Brain pericyte (primary cell): ENCODE data around the gene ATP6V0D1.
"Not testable (repeated sequence)": the region's sequence is repeated elsewhere in the genome, so short reads cannot be mapped to it uniquely, and the experiment has no call there.

ENCODE experiments used
- DNase-seq: peaks from one replicate; pipeline ENCODE4 v3.0.0-alpha.2; 2012; ENCODE audit warnings: low read depth, low spot score

ATP6V0D1 gene

DNA sequence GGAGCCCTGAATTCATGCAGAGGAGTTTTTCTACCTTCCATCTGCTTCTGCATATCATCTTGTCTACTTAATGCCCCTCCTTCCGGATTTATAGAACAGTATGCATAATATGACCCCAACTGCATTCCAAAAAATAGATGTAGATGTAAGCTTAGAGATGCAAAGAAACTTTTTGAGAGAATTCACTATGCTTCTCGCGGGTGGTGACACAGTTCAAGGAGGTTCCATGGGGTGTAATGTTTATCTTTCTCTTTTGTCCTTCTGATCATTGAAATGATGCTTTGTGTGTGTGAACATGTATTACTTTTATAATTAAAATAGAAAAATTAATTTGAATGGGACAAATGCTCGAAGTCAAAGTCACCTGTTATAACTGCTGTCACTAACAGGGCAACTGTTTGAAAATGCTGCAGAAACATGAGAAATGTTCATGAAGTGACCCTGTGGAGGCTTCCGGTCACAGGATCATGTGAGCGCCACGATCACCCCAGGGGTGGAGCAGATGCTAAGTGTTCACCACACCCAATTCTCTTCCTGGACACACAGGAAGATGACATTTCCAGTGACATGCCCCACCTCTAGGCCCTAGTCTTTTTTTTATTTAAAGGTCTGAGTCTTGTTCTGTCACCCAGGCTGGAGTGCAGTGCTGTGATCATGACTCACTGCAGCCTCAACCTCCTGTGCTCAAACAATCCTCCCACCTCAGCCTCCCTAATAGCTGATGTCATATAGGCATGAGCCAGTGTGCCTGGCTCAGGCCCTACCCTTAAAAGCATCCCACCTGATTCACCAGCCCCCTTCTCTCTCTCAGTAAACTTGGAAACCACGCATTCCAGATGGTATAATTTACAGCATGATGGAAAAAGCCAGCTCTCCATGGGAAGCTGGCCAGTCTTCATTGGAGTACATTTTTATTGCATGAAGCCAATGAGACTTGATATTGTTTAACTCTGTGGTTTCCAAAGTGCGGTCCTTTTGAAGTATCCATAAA lies 23.4 kb upstream of the ATP6V0D1 start:
- DNase-seq, result no peak

DNA sequence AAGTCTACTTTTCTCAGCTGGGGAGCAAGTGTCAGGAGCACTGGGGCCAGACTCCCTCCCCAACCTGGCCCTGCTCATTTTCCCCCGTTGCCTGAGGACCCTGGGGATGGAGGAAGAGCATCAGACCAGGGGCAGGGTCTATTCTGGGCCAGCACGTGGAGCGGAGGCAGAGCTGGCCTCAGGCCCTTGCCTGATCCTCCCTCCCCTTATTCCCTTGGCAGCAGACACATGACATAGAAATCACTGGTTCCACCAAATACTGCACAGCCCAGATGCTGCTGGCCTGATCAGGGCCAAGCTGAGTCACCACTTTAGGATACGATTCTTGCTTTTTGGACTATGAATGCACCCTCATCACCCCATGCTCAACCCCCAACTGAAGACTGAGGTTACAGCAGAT lies 18.1 kb upstream of the ATP6V0D1 start:
- DNase-seq, result no peak

DNA sequence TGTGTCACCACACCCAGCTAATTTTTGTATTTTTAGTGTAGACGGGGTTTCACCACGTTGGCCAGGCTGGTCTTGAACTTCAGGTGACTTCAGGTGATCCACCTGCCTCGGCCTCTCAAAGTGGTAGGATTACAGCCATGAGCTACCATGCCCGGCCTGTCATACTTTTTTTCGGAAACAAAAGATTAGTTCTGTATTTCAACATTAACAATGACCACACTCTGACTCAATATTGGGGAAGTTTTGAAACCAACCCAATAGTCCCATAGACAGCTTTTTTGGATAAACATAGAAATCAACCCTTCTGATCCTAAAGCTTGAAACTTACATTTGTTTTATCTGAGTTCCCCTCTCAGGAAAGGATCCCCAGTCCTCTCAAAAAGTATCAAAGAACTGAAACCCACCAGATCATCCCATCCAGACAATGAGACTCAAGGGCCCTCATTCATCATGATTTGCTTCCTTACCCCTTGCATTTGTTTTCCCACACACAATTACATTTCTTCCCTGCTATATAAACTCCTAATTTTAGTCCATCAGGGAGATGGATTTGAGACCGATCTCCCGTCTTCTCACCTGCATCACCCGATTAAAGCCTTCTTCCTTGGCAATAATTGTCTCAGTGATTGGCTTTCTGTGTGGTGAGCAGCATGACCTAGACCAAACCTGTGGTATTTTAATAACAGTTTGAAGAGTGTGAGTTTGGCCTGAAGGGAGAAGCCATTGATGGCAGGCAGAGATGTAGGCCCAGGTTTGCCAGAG lies 9.6 kb upstream of the ATP6V0D1 start:
- no peak for DNase-seq

DNA sequence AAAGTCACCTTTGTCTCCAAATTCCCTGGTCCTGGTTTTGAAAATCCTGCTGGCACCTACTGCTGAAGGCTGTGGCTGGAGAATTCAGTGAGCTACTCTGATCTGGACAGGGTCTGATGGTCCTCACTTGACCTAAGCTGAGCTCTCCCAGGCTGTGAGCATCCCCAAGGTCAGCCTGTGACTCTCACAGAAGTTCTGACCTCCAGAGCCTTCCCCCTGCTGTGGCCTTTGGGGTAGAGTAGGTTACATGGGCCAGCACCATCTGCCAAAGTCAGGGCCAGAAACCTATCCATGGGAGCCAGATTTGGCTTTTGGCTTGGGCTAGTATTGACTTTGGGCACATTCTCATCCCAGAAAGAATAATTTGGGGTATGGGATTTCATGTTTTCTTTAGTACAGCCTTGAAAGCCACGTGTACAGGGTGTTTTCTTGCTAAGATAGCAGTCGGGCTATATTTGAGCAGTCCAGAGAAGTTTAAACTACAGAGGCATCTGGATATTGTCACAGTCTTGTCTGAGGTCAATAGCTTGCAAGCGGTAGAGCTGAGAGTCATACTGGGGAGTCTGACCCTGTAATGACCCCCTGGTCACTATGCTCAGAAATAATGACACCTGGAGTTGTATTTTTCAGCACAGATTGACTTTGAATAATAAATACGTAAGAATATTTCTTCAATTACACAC lies 8.6 kb upstream of the ATP6V0D1 start:
- no peak for DNase-seq

DNA sequence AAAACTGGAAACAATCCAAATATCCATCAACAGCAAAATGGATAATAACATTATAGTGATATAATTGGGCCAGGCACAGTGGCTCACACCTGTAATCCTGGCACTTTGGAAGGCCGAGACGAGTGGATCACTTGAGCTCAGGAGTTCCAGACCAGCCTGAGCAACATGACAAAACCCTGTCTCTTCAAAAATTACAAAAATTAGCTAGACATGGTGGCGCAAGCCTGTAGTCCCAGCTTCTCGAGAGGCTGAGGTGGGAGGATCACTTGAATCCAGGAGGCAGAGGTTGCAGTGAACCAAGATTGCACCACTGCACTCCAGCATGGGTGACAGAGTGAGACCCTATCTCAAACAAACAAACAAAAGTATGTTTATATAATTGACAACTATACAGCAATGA lies 6.6 kb upstream of the ATP6V0D1 start:
- DNase-seq, result not testable (repeated sequence)

DNA sequence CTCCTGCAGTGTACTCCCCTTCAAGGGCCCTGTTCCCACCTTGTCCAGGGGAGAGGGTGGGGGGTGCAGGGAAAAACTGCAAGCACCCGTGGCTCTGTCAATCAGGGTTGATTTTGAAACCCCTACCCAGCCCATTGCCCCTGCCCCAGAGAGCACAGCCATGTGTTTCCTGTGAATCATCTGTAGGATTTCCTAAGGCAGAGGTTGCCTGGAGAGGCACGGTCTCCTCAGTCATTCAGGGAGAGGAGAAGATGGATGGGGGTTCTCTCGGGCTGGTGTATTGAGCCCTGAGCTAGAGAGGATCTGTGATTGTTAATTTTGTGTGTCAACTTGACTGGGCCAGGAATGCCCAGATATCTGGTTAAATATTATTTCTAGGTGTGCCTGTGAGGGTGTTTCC lies 5.8 kb upstream of the ATP6V0D1 start:
- no peak for DNase-seq

DNA sequence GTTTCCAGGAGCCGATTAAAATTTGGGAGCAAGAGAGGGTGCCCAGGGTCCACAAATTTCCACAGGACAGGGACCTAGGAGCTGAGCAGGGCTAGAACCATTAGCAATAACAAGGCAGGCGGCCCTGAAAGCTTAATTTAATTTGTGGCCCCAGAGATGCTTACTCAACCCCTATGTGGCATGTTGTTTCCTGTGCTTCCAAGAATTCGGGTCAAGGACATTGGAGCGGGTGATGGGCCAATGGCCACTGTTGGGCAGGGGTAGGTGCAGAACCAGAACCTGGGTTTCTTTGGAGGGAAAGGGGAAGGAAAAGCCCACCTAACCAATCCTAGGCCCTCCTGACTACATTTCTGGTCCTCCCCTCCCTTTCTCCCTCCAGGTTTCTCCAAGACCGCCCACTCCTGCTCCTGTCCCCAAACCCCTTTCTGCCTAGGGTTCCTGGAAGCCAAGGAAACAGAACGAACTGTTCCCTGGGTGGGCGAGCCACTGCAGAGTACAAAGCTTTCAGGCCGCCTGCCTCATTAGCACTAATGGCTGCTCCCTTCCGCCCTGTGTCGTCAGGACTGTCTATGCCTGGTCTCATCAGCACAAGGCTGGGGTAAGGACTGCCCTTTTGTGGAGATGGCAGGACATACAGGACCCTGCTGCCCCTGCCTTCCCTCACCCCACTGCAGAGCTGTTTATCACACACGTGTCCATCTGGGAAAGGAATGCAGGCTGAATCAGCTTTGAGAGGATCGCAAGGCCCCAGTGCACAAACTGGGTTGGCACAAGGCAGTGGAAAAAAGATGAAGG lies 3.0 kb upstream of the ATP6V0D1 start:
- DNase-seq, result no peak

DNA sequence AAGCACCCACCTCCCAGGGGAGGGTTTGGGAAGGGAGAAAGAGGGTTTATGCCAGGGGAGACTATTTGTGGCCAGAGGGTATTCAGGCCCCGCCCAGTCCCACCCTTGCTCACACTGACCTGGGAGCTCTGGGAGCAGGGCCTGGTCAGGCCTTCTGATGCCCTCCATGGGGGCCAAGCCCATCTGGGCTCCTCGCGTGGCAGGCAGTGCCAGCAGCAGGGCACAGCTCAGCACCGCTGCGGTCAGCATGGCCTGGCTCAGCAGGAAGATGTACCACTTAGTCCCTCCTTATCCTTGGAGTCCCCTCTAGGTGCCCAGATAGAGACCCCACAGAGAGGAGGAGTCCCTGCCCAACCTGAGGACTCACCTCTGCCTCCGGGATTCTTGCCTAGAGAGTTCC lies 2.2 kb upstream of the ATP6V0D1 start, which contains the start of gene AGRP:
TSS of gene AGRP (minus strand) at position 398 of the 400 bp plus-strand sequence. CDS start at position 249, 149 bp downstream.
- DNase-seq, result no peak

DNA sequence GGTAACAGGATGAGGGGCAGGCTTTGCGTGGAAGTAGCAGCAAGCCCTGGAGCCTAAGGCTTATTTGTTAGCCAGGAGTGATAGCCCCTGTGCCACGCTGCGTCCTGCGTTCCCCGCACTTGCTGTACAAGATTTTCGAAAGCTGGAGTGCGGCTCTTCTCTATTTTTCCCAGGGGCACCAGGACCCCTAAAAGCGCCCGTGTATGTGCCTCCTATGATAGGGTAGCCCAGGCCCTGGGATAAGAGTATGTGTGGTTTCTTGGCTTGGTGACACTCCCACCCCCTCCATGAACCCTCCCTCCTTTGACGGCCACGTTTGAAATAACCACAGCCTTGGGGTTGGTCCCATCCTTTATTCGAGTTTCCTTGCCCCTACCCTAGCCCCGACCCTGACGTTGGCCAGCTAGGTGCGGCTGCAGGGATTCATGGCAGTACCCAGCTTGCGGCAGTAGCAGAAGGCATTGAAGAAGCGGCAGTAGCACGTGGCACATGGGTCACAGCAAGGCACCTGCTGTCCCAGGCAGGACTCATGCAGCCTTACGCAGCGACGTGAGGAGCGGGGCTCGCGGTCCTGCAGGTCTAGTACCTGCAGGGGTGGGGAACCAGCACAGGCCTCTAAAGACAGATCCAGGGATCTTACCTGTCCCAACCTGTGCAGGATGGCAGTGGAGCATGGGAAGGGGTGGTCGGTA lies 1.4 kb upstream of the ATP6V0D1 start:
- no peak for DNase-seq

DNA sequence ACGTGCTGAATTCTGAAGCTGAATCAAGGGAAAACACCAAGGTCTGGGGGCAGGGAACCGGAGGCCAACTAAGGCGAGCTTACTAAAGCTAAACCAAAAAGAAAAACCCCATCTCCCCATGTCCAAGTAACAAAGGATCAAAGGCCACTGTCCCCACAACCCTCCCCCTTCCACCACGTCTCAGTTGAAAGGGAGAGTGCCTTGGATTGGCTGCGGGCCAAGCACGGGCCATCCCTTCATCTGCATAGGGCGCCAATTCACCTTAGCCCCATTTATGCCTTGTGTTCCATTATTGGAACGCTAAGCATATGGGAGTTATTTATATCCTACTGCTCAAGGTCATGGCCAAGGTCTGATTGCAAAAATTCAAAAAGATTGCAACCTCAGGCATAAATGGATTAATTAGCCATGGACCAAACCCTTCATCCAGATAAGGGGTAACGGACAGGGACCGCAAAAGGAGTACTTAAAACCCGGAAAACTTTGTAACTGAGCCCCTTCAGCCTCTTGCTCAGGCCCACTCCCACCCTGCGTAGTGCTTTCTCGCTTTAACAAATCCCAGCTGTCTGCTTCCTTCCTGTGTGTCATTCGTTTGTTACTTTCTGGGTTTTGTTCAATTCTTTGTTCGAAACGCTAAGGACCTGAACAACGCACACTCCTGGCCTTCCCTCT lies 740 bp upstream of the ATP6V0D1 start:
- no peak for DNase-seq

DNA sequence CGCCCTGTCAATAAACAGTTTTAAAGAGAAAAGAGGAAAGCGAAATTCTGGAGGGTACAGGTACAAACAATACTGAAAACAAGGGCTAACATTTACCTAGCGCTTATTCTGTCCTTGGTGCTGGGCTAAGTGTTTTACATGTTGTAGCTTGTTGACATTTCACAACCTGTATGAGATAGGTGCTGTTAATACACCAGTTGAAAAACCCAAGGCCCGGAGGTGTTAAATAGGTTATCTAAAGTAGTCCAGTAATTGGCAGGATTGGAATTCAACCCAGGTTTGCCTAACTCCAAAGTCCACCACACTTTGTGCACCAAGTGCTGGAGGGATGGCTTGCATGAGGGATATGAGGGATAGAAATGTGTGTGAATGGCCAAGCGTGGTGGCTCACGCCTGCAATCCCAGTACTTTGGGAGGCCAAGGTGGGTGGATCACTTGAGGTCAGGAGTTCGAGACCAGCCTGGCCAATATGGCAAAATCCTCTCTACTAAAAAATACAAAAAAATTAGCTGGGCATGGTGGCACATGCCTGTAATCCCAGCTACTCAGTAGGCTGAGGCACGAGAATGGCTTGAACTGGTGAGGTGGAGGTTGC lies 2.9 kb downstream of the ATP6V0D1 start:
- no peak for DNase-seq

DNA sequence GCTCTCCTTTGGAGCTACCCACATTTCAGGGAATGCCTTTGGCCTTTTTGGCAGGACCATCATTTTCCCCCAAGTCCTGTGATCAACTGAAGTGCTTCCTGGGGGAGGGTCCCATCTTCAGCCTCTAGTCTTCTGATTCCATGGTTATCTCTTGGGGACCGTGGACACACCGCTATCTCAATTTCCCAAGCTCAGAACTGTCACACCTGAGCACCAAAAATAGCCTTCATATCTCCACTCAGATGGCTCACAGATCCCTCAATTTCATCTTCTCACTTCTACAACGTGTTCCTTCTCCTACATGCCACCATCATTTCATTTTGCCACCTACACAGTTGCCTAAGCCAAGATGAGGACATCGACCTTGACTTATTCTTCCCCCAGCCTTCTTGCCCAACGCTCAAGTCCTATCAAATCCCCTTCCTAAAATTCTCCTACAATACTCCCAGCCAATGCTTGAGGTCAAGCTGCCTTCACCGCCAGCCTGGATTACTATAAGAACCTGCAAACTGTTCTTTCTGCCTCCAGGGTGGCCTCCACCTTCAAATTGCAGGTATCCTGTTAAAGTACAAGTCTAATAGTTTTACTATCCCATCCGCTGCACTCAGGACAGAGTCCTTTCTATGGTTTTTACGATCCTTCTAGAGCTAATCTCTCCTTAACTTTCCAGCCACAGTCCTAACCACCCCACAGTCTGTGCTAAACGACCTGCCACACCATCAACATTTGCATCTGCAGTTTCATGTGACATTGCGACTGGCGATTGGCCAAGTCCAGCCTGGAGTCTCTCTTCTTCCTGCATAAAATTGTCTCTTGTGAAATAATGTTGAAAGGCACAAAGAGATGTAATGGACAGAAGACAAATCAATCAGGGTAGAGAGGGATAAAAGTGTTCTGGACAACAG lies 6.2 kb downstream of the ATP6V0D1 start:
- no peak for DNase-seq

DNA sequence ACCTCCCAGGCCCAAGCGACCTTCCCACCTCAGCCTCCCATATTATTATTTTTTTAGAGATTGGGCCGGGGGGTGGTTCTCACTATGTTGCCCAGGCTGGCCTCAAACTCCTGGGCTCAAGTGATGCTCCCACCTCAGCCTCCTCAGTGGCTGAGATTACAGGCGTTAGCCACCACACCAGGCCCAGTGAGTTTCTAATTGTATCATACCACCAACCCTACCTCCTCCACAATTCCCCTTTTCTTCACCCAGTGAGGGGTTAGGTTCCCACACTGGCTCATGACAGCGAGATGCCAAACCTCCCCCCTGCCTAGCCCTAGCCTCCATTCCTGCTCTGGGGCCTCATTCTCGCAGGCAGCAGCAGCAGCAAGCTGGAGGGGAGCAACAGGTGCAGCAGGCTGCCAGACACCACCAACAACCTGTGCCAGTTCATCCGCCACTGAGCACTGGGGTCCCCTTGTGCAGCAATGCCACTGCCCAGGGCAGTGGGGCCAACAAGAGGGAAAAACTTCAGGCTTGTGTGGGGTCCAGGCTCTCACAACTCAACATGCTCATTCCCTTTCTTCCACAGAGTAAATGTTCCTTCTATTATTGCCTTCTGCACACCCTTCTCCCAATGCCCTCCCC lies 9.1 kb downstream of the ATP6V0D1 start:
- DNase-seq, result no peak

DNA sequence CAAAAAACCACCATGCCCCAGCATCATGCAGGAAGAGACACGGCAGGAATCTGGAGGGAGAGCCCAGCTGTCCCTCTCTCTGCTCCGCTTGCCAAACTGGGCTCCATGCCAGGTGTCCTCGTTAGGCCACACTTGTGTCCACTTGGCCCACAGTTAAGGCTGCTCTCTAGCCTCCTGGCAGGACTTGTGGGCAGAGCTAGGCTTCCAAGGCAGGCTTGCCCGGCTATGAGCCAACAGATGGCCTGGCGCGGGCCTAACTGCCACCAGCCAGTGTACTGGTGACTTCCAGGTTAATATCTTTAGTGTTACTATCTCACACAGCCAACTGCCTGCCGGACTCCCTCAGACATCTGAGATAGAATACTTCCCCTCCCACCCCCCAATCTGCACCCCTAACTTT lies 10.6 kb downstream of the ATP6V0D1 start:
- no peak for DNase-seq

DNA sequence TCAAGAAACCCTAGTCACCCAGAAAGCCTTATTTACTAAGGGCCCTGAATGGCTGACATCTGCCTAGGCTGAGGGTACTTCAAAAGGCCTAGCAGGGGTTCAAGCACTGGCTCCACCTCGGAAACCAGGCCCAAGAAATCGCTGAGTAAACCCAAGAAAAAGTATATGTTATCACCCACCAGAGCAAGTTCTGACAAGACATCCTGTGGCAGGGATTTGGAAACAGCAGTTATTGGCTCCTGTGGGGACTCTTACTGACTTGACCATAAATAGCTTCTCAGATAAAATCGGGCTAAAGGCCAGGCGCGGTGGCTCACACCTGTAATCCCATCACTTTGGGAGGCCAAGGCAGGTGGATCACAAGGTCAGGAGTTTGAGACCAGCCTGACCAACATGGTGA lies 12.2 kb downstream of the ATP6V0D1 start:
- no peak for DNase-seq

DNA sequence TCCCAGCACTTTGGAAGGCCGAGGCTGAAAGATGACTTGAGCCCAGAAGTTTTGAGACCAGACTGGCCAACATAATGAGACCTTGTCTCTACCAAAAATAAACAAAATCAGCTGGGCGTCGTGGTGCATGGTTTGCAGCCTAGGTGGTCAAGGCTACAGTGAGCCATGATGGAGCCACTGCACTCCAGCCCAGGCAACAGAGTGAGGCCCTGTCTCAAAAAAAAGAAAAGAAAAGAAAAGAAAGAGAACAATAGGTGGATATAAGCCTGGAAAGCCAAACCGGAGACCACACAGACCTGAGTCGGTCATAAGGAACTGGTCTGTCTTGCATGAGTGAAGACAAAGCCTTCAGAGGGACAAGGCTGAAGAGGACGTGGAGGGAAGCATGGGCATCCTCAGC lies 14.4 kb downstream of the ATP6V0D1 start:
- no peak for DNase-seq

DNA sequence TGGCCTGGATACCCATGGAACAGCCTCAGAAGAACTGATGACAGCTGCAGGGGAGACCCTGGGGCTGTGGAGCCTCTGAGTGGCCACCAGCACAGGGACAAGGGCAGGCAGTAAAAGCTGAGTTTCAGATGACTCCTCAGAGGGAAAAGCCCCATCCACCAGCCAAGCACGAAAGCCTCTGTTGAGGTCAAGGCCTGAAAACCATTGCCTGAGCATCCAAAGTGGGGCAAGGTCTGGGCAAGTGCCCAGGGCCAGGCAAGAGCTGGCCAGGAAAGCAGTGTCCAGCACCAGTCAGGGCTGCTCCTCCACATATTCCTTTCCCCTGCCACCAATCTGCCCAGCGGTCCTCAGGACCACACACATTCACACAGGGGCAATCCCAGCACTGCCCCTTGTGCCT lies 16.4 kb downstream of the ATP6V0D1 start:
- DNase-seq, result no peak

DNA sequence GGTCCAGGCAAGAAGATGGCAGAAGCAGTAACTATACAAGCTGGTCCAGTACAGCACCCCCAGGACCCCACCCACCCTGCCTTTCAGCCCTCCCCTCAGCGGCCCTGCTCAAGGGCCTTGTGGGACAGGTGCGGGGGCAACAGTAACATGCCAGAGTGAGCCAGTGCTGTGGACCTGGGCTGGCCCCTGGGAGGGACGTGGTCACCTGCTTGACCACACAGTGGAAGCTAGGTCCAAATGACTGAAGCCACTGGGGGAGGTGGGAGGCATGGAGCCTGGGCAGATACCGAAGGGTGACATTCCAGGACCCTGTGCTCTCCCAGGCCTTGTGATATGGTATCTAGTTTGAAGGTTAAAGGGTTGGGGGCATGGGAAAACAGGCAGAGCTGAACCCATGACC lies 17.3 kb downstream of the ATP6V0D1 start:
- no peak for DNase-seq
